A673 (cell line): ENCODE results near the gene ZNF668. TPM values are rescaled to one million over a fixed set of nuclear protein-coding genes. Genes with fewer than 3 reads are reported as not detected.

Experiments
- BruUV-seq: library from RNA; stranded (reverse); fragments of 400-500 nt; replicated peaks from 2 replicates; lab custom pipeline; 2021; lab: Mats Ljungman, UMichigan
- CTCF ChIA-PET: fragments of 300-600 bp; sonication (Branson Sonifier 250); formaldehyde crosslinking; loops from one replicate; lab custom pipeline; 2022; ENCODE audit warnings: antibody characterized with exemption; lab: Charles Lee
- POLR2A ChIA-PET: fragments of 300-600 bp; sonication (Branson Sonifier 250); formaldehyde crosslinking; loops from one replicate; lab custom pipeline; 2022; ENCODE audit warnings: antibody characterized with exemption; ENCODE audit not compliant: low non-redundant PET; lab: Charles Lee
- DNase-seq: peaks from one replicate; pipeline ENCODE4 v3.0.0-alpha.2; 2015; ENCODE audit warnings: low spot score
- H3K27ac ChIP-seq: fragments of 200-600 bp; sonication (generic); 2 replicates; pipeline ENCODE4 v1.5.1; 2016; ENCODE audit warnings: mixed run types, low read depth, mild to moderate bottlenecking, mixed read lengths, antibody characterized with exemption, low read length; ENCODE audit not compliant: poor library complexity, severe bottlenecking
- H3K27me3 ChIP-seq: fragments of 200-600 bp; sonication (generic); replicated peaks from 2 replicates; pipeline ENCODE4 v1.6.1; 2017; ENCODE audit warnings: mixed run types, low read depth, mild to moderate bottlenecking, mixed read lengths, antibody characterized with exemption, low read length; ENCODE audit not compliant: insufficient read depth, poor library complexity
- H3K36me3 ChIP-seq: fragments of 200-600 bp; sonication (generic); 2 replicates; pipeline ENCODE4 v1.6.1; 2016; ENCODE audit warnings: mixed run types, mild to moderate bottlenecking, mixed read lengths, antibody characterized with exemption, low read length; ENCODE audit not compliant: insufficient read depth, poor library complexity, severe bottlenecking
- H3K4me1 ChIP-seq: fragments of 200-600 bp; sonication (generic); 2 replicates; pipeline ENCODE4 v1.6.1; 2017; ENCODE audit warnings: mixed run types, mild to moderate bottlenecking, mixed read lengths, antibody characterized with exemption, low read length; ENCODE audit not compliant: insufficient read depth, poor library complexity, severe bottlenecking
- H3K4me3 ChIP-seq: fragments of 200-600 bp; sonication (generic); 2 replicates; pipeline ENCODE4 v1.5.1; 2016; ENCODE audit warnings: low read depth, mixed run types, mild to moderate bottlenecking, mixed read lengths, low read length; ENCODE audit not compliant: poor library complexity, severe bottlenecking
- H3K9me3 ChIP-seq: fragments of 200-600 bp; sonication (generic); 2 replicates; pipeline ENCODE4 v1.6.1; 2016; ENCODE audit warnings: mixed run types, low read depth, mild to moderate bottlenecking, mixed read lengths, antibody characterized with exemption, low read length; ENCODE audit not compliant: poor library complexity, severe bottlenecking
- CTCF ChIP-seq: fragments of 300-800, 200-600 bp; sonication (generic); conservative IDR thresholded peaks from 2 replicates; pipeline ENCODE4 v1.5.1; 2017; ENCODE audit warnings: low read depth, mild to moderate bottlenecking, antibody characterized with exemption, low read length, moderate library complexity, mixed read lengths
- EZH2 ChIP-seq: fragments of 200-600 bp; sonication (generic); IDR thresholded peaks from 2 replicates; pipeline ENCODE4 v1.6.1; 2017; ENCODE audit warnings: borderline replicate concordance, low read depth, mild to moderate bottlenecking, mixed read lengths, antibody characterized with exemption, low read length; ENCODE audit not compliant: poor library complexity, severe bottlenecking
- intact Hi-C: fragments of 100-400 bp; cut with micrococcal nuclease; formaldehyde crosslinking; loops from one replicate; pipeline ENCODE4 v1.10.0; 2022; ENCODE audit not compliant: unreplicated experiment
- total RNA-seq: library from RNA; stranded (reverse); gene quantifications from 2 replicates; pipeline ENCODE4 v1.2.3, GENCODE V29; 2021

The ZNF668 gene
- total RNA-seq, 1 experiment from 2014 or later = 19.8 TPM

- TF ChIP-seq EZH2 = no peak
- no peak for TF ChIP-seq CTCF
- no peaks in the 10 kb centered on the region for H3K27me3 ChIP-seq
- intact Hi-C loops = loop anchor here (10.0 kb wide), 1 partner anchor 138 kb away; the partner anchor contains the start of gene SETD1A
- ChIA-PET POLR2A (interaction anchor here (0.6 kb wide), 1 partner anchor 108 kb away, joined by 3 read pairs; no protein-coding TSS in a partner anchor), CTCF (no interaction called here)
- no peak for DNase-seq
- peaks cover 4% of the 10 kb centered on the region for H3K36me3 ChIP-seq
- peaks cover 3% of the 10 kb centered on the region for H3K4me1 ChIP-seq
- no peak overlapping the region for H3K4me3 ChIP-seq
- H3K27ac ChIP-seq = no peak overlapping the region
- BruUV-seq = no TSS peak
- H3K9me3 ChIP-seq = no peaks in the 10 kb centered on the region
Observed at GRCh38 chr16:31092330-31092729, 18.3 kb upstream of the ZNF668 start.

DNA sequence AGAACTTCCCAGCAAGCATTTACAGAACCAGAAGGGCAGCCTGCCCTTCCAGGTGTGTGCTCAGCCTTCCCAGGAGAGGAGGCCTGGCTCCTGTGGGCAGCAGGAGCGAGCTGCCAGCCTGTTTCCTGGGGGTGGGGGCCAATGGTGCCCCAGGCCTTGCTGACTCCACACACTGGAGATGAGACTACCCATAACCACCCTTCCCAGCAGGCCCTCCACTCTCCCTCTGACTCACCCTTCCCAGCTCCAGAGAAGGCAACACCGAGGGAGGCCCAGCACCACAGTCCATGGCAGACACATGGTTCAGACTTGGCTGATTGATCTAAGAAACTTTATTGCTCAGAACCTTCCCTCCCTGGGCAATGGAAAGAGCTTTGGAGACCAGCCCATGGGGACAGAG lies 16.5 kb upstream of the ZNF668 start:
- no peaks in the 10 kb centered on the region for H3K27me3 ChIP-seq
- no peak for TF ChIP-seq CTCF
- no peak for TF ChIP-seq EZH2
- peaks cover 3% of the 10 kb centered on the region for H3K4me1 ChIP-seq
- no peaks in the 10 kb centered on the region for H3K9me3 ChIP-seq
- CTCF ChIA-PET = no interaction called here
- DNase-seq = no peak
- POLR2A ChIA-PET = no interaction called here
- no peak overlapping the region for H3K27ac ChIP-seq
- H3K36me3 ChIP-seq = peaks cover 9% of the 10 kb centered on the region
- no peak overlapping the region for H3K4me3 ChIP-seq
- intact Hi-C loops = loop anchor here (10.0 kb wide), 1 partner anchor 136 kb away; the partner anchor contains the start of gene SETD1A
- no TSS peak for BruUV-seq

GRCh38 chr16:31089199-31089598 lies 15.2 kb upstream of the ZNF668 start:
- Histone ChIP-seq H3K36me3 (peaks cover 9% of the 10 kb centered on the region), H3K27me3 (no peaks in the 10 kb centered on the region), H3K27ac (no peak overlapping the region), H3K4me1 (peaks cover 3% of the 10 kb centered on the region), H3K9me3 (no peaks in the 10 kb centered on the region), H3K4me3 (no peak overlapping the region)
- BruUV-seq = no TSS peak
- intact Hi-C loops = loop anchor here (10.0 kb wide), 1 partner anchor 786 kb away; the partner anchor contains the start of gene ZNF267
- DNase-seq = no peak
- CTCF ChIA-PET = no interaction called here
- TF ChIP-seq EZH2 = no peak
- TF ChIP-seq CTCF = no peak
- POLR2A ChIA-PET = no interaction called here
